Glutamatergic neuron (in vitro differentiated cells): ENCODE measurements around the gene ATG2A. TPM values are rescaled to one million over a fixed set of nuclear protein-coding genes. Genes with fewer than 3 reads are reported as not detected.

Experiments
- DNase-seq: peaks from one replicate; pipeline ENCODE4 v3.0.0; 2022
- H3K27ac Mint-ChIP-seq: one replicate; pipeline ENCODE4 v1.8.0; 2020; ENCODE audit warnings: mild to moderate bottlenecking, mixed read lengths, inconsistent platforms; ENCODE audit not compliant: unreplicated experiment
- H3K27me3 Mint-ChIP-seq: one replicate; pipeline ENCODE4 v1.8.0; 2020; ENCODE audit warnings: mild to moderate bottlenecking, moderate library complexity, mixed read lengths, inconsistent platforms; ENCODE audit not compliant: unreplicated experiment
- H3K36me3 Mint-ChIP-seq: one replicate; pipeline ENCODE4 v1.8.0; 2020; ENCODE audit warnings: mild to moderate bottlenecking, mixed read lengths, inconsistent platforms; ENCODE audit not compliant: unreplicated experiment
- H3K4me1 Mint-ChIP-seq: one replicate; pipeline ENCODE4 v1.8.0; 2020; ENCODE audit warnings: mild to moderate bottlenecking, low read depth, mixed read lengths, inconsistent platforms; ENCODE audit not compliant: unreplicated experiment
- H3K4me3 Mint-ChIP-seq: one replicate; pipeline ENCODE4 v1.8.0; 2020; ENCODE audit warnings: mild to moderate bottlenecking, mixed read lengths, inconsistent platforms; ENCODE audit not compliant: unreplicated experiment
- H3K9me3 Mint-ChIP-seq: one replicate; pipeline ENCODE4 v1.8.0; 2020; ENCODE audit warnings: mild to moderate bottlenecking, moderate library complexity, mixed read lengths, inconsistent platforms; ENCODE audit not compliant: unreplicated experiment
- CTCF ChIP-seq: fragments of 200-600 bp; sonication (generic); IDR thresholded peaks from one replicate; pipeline ENCODE4 v1.5.0; 2021; ENCODE audit not compliant: partially characterized antibody, unreplicated experiment
- total RNA-seq: library from RNA; stranded (reverse); fragmentation: NEBNext Ultra II Directional; extraction: Animal tissue kit (Norgen Biotek cat#: 25700); gene quantifications from one replicate; pipeline ENCODE4 v1.2.1, GENCODE V29; 2021; ENCODE audit not compliant: unreplicated experiment

Gene ATG2A
- total RNA-seq, 1 donor from 2014 or later, result 25.9 TPM

DNA sequence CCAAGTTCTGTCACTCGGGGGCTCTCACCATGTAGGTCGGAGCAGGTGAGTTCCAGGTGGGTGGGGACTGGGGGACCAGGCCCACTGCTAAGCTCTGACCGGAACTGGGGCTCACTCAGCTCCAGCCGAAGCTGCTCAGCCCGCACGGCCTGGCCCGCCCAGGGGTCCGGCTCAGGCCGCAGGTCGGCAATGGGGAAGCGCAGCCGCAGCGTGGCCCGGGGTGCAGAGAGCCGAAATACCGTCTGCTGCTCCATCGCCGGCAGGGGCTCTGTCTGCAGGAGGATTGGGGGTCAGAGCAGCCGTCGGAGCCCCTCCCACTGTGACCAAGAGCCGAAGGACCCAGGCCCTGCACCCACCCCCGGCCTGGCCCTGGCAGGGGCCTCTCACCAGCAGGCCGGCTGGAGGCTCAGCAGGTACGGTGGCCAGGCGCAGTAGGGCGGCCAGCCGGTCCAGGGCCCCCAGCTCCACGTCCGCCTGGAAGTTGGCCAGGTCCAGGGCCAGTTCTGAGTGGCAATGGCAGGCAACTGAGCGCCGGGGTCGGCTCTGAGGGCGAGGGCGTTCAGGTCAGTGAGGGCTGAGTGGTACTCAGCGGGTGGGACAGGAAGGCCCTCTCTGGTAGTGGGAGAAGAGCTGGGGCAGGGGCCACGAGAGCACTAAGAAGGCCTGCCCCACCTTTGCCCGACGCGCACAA lies 7.2 kb downstream of the ATG2A start:
- peaks cover 2% of the 10 kb centered on the region for H3K9me3 Mint-ChIP-seq
- TF ChIP-seq CTCF, result no peak
- H3K4me1 Mint-ChIP-seq, result no peaks in the 10 kb centered on the region
- no peak overlapping the region for H3K4me3 Mint-ChIP-seq
- H3K27me3 Mint-ChIP-seq, result peaks cover 5% of the 10 kb centered on the region
- no peak for DNase-seq
- H3K36me3 Mint-ChIP-seq, result no peaks in the 10 kb centered on the region
- no peak overlapping the region for H3K27ac Mint-ChIP-seq

DNA sequence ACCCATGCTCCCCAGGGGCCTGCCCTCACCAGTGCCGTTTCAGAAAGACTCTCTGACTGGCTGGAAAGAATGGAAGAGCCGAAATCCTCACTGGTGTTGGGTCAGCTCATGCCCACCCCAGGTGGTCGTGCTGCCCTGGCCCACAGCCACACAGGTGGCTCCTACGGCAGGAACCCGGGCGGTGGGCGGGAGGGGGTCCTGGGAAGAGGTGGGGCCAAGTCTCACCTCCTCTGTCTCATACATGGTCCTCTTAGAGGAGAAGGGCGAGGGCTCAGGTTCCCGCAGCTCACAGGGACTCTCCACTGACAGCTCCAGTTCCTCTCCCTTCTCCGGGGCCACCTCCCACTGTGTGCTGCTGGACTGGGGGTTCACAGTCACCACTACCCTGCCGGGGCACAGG lies 8.2 kb downstream of the ATG2A start:
- H3K4me3 Mint-ChIP-seq, result no peak overlapping the region
- no peaks in the 10 kb centered on the region for H3K36me3 Mint-ChIP-seq
- no peaks in the 10 kb centered on the region for H3K4me1 Mint-ChIP-seq
- peaks cover 2% of the 10 kb centered on the region for H3K9me3 Mint-ChIP-seq
- H3K27me3 Mint-ChIP-seq, result peaks cover 5% of the 10 kb centered on the region
- no peak for TF ChIP-seq CTCF
- H3K27ac Mint-ChIP-seq, result no peak overlapping the region
- DNase-seq, result no peak

DNA sequence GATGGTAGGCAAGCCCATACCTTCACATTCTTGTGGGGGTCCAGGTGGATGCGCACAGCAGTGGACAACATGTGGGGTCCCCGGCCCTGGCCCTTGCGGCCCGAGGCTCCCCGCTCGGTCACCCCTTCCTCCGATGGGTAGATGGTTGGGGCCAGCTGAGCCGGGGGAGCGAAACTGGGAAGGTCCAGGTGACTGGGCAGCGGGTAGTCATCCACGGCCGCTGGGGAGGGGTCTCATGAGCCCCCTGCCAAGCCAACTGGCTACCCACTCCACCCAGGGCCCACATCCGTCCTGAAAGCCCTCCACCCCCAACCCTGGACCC lies 10.7 kb downstream of the ATG2A start:
- no peak overlapping the region for H3K27ac Mint-ChIP-seq
- peaks cover 6% of the 10 kb centered on the region for H3K9me3 Mint-ChIP-seq
- H3K4me1 Mint-ChIP-seq, result no peaks in the 10 kb centered on the region
- TF ChIP-seq CTCF, result no peak
- H3K27me3 Mint-ChIP-seq, result peaks cover 1% of the 10 kb centered on the region
- DNase-seq, result no peak
- no peaks in the 10 kb centered on the region for H3K36me3 Mint-ChIP-seq
- no peak overlapping the region for H3K4me3 Mint-ChIP-seq

DNA sequence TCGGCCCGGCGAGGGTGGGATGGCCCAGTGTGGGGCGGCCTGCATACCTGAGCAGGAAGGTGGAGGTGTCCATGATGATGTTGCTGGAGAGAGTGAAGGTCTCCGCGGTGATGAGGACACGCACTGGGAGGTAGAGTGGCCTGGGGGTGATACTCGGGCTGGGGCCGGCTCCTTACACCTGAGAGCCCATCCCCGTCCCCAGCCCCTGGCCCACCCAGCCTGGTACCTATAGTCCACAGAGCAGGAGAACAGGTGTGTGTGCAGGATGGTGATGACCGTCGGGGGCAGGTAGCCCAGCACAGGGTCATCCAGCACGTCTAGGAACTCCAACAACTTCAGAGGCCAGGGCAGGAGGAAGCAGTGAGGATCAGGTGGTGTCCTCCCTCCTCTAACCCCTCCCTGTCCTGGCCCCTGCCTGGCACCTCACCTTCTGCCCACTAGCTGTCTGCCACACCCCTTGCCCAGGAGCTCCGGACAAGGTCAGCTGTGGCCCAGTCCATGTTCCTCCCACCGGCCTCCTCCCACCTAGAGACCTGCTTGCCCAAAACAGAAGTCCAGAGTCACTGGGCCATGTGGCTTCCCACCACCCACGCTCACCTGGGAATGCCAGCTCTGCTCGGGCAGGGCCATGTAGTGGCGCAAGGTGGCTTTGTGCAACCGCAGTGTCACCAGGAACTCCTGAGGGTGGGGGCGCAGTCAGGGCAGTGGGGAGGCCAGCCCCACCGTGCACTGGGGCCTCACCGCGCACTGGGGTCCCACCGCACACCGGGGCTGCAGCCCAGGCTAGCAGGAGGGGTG lies 11.3 kb downstream of the ATG2A start:
- Mint-ChIP-seq H3K4me1 (no peaks in the 10 kb centered on the region), H3K9me3 (peaks cover 6% of the 10 kb centered on the region), H3K36me3 (no peaks in the 10 kb centered on the region), H3K27me3 (no peaks in the 10 kb centered on the region), H3K4me3 (no peak overlapping the region), H3K27ac (no peak overlapping the region)
- TF ChIP-seq CTCF, result no peak
- no peak for DNase-seq

DNA sequence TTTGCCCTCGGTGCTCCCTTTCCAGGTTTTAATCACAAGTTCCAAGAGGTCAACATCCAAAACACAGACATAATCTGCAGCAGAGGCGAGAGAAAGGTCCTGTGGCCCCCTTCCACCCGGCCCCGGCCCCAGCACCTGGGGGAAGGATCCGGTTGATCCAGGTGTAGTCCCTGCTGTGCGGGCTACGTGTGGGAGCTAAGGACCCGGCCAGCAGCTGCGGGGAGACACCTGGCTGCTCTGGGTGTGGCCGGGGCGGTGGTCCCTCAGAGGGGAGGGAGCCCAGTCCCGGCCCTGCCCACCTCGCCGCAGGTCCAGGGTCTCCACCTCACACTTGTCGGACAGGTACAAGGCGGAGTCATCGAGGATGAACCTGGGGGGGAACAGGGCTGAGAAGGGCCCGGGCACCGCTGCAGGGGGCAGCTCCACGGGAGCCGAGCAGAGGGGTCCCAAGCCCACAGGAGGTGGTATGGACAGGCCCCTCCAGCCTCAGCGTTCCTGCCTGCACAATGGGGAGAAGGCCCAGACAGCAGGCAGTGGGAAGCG lies 13.6 kb downstream of the ATG2A start:
- Mint-ChIP-seq H3K4me1 (no peaks in the 10 kb centered on the region), H3K9me3 (peaks cover 7% of the 10 kb centered on the region), H3K27ac (no peak overlapping the region), H3K4me3 (no peak overlapping the region), H3K27me3 (peaks cover 3% of the 10 kb centered on the region), H3K36me3 (no peaks in the 10 kb centered on the region)
- TF ChIP-seq CTCF, result no peak
- no peak for DNase-seq
